ENCODE data around the gene RAB15. TPM values are rescaled to one million over a fixed set of nuclear protein-coding genes. Genes with fewer than 3 reads are reported as not detected.

Gene RAB15
- total and polyA plus RNA-seq, 12 donors: 8.2 to 94.3 (median 31.6) TPM

DNA sequence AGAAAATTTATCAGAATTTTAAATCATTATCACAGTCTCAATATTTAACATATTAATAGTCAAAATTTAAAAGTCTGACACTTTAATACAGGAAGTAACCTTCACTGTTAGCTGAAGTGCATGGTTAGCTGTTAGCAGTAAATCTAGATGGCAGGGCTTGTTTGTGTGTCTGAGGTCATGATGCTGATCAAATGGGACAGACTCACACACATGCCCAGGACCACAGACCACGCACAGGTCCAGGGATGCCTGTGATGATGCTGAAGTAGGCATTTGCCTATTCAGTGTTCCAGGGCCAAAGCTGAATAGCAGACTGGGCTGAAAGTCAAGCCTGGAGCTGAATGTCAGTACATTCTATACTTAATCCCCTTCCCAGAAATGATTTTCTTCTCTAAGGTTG lies 35.1 kb upstream of the RAB15 start:
- DNase-seq (no peak), ATAC-seq (no peak)
- H3K36me3 ChIP-seq: peaks cover 0 to 53% (median 0%) of the 10 kb centered on the region in 9 donors
- intact Hi-C loops (cut with DNase I): no loop called here
- WGBS, 2 donors: 85 to 96% methylated on average over 1 of the region's 1 CpG
- TF ChIP-seq CTCF (IDR thresholded peaks at IDR 0.05): no peak
- no peak overlapping the region for H3K4me3 ChIP-seq
- H3K9me3 ChIP-seq: no peaks in the 10 kb centered on the region
- peaks cover 0 to 17% (median 0%) of the 10 kb centered on the region in 9 donors for H3K4me1 ChIP-seq
- no peaks in the 10 kb centered on the region for H3K27me3 ChIP-seq
- no peak overlapping the region for H3K27ac ChIP-seq

GRCh38 chr14:65006261-65006721 lies 34.2 kb upstream of the RAB15 start:
- peaks cover 0 to 20% (median 3%) of the 10 kb centered on the region in 9 donors for H3K4me1 ChIP-seq
- WGBS, 2 donors: 92 to 94% methylated on average over 6 of the region's 6 CpGs
- no peak for TF ChIP-seq CTCF (IDR thresholded peaks at IDR 0.05)
- H3K27ac ChIP-seq: no peak overlapping the region
- no peak overlapping the region for H3K4me3 ChIP-seq
- H3K9me3 ChIP-seq: no peaks in the 10 kb centered on the region
- H3K36me3 ChIP-seq: peaks cover 0 to 44% (median 0%) of the 10 kb centered on the region in 9 donors
- DNase-seq (no peak), ATAC-seq (no peak)
- no peaks in the 10 kb centered on the region for H3K27me3 ChIP-seq
- intact Hi-C loops (cut with DNase I): no loop called here

GRCh38 chr14:65003394-65003793 lies 31.3 kb upstream of the RAB15 start:
- no peaks in the 10 kb centered on the region for H3K27me3 ChIP-seq
- TF ChIP-seq CTCF (IDR thresholded peaks at IDR 0.05): no peak
- DNase-seq: no peak
- no peaks in the 10 kb centered on the region for H3K9me3 ChIP-seq
- peaks cover 0 to 23% (median 6%) of the 10 kb centered on the region in 9 donors for H3K4me1 ChIP-seq
- H3K27ac ChIP-seq: no peak overlapping the region
- no peak for ATAC-seq
- no peak overlapping the region for H3K4me3 ChIP-seq
- 91 to 95% methylated on average over 2 of the region's 2 CpGs for WGBS, 2 donors
- intact Hi-C loops (cut with DNase I): loop anchor here in 1 of 10 donors (5.0 kb wide), 1 partner anchor 946 kb away; no protein-coding TSS in a partner anchor
- H3K36me3 ChIP-seq: peaks cover 0 to 20% (median 0%) of the 10 kb centered on the region in 9 donors

GRCh38 chr14:65002586-65003210 lies 30.6 kb upstream of the RAB15 start:
- ATAC-seq: no peak
- 73 to 75% methylated on average over 6 of the region's 6 CpGs for WGBS, 2 donors
- Histone ChIP-seq H3K4me3 (no peak overlapping the region), H3K36me3 (peaks cover 0 to 20% (median 0%) of the 10 kb centered on the region in 9 donors), H3K4me1 (peaks cover 0 to 25% (median 6%) of the 10 kb centered on the region in 9 donors), H3K9me3 (no peaks in the 10 kb centered on the region), H3K27ac (peak overlapping the region in 1 of 10 donors; percentile 49), H3K27me3 (no peaks in the 10 kb centered on the region)
- no peak for DNase-seq
- TF ChIP-seq CTCF (IDR thresholded peaks at IDR 0.05): no peak
- intact Hi-C loops (cut with DNase I): loop anchor here in 1 of 10 donors (5.0 kb wide), 1 partner anchor 945 kb away; no protein-coding TSS in a partner anchor
